GM18526 (cell line): Measurements from ENCODE around the gene SLC9A9.

ENCODE experiments used
- POLR2A ChIP-seq: IDR thresholded peaks from 3 replicates; pipeline ENCODE4 v1.6.1; 2011; ENCODE audit not compliant: insufficient read length; ENCODE audit errors: extremely low read depth

The SLC9A9 gene

DNA sequence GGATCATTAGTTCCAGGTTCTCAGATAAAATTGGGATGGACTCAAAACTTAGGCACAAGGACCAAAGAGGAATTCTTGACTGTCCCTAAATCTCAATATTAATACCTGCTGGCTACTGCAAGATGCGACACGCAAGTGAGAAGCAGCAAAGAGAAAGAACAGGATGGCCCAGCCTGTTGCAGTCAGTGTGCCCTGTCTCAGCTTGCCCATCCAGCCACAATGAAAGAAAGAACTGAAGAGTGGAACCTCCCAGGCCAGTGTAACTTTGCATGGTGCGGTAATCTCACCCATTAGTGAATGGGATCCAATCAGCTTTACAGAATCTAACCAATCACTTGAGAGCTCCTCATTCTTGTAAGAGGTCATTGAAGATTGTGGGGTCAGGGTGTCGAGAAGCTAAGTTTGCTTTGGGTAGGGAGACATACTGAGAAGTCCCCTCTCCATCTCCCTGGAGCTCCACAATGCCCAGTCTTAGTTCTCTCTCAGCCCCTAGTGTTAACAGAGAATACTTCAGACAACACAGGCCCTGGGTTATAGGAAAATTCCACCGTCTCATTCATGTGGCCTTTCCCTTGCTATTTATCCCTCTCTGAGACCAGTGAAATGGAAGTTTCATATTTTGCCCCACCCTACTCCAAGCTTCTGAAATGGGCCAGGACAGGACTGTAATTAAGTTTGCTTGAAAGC, 3.2 kb upstream of the SLC9A9 start:
- TF ChIP-seq POLR2A: no peak

DNA sequence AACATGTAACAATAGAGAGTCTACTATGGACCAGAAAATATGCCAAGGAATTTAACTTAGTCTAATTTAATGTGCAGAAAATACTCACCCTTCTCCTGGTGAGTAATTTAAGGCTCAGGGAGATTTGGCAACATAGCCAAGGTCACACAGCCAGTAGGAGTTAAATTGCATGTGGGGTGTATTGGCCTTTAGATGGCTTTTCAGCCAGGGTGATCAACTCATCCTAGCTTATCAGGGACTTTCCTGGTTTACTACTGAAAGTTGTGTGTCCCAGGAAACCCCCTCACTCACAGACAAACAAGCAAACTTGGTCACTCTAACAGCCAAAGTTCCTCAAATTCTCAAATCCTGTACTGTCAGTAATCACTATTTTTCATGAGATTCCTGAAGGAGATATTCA, 2.6 kb upstream of the SLC9A9 start:
- no peak for TF ChIP-seq POLR2A

DNA sequence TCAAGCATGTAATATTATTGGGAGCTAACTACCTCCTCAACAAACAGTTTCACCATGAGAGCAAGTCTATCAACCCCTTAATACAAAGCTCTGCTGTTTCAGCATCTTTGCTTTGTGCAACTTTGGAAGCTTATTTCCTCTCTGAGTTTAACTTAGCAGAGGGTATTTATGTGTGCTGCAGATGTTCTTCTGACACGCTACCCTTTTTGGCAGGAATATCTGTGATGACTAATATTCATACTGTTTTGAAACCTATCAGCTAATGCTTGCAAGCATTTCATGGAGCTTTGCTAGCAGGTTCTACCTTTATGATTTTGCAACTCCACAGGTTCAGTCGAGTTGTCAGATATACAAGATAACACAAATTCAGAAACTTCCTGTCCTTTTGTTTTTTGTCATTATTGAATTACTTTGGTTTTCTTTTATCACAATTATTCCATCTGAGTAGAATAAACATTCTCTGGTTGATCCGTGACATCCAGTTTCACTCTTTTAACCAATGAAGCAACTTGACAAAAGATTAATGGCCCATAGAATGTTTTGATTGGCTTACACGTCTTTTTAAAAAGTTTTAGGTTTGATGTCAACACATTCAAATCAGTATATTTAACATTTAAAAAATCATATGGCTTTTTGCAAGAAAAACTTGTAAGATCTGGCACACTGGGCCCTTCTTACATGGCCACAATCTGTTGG, 1.7 kb upstream of the SLC9A9 start:
- no peak for TF ChIP-seq POLR2A

DNA sequence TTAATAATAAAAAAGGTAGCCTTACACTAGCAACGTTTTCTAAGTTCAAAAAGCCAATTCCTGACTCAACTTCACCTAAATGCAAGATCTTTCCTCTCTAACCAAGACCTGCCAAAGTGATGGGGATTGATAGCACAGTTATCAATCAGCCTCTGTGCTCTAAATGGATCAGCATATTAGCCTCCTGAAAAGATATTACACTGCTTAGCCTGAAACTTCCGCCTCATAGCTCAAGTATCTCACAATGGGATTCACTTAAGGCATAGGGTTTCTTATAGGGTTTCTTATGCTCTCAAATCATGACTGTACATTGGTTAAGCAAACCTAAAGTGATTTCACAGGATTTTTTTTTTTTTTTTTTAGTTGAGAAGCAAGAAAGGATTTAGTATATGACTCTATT, 436 bp upstream of the SLC9A9 start:
- no peak for TF ChIP-seq POLR2A

DNA sequence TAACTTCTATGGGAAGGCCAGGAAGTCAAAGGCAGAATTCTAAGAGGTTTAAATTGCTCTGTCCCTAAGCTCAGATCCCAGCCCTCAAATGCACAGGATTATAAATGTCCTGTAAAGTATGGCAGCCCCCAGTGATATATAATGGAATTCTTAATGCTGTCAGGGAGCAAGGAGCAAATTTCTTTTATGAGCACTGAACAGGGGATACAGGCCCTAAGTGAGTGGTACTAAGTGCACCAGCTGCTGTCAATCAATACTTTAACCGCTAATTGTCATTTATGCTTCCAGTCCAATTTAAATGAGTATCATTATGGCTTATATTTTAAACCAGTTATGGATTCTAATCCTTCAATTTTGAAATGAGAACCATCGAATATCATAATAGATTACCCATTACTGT, 4.7 kb downstream of the SLC9A9 start:
- TF ChIP-seq POLR2A: no peak

DNA sequence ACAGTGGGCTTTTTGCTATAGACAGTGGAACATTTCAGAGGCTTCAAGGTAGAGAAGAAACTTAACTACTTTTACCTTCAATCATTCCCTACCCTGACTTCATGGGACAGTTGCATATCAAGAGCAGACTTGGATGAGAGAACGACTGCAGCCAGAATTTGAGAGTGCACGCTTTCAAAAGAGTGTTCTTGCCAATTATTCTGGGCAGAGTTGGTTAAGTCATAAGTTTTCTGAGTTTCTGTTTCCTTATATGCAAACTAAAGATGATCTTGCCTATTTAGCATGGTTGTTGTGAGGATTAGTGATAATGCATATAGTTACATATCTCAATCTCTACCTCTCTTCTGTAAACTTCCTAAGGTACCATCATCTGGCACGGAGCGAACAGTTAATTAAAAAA, 7.6 kb downstream of the SLC9A9 start:
- TF ChIP-seq POLR2A: no peak

DNA sequence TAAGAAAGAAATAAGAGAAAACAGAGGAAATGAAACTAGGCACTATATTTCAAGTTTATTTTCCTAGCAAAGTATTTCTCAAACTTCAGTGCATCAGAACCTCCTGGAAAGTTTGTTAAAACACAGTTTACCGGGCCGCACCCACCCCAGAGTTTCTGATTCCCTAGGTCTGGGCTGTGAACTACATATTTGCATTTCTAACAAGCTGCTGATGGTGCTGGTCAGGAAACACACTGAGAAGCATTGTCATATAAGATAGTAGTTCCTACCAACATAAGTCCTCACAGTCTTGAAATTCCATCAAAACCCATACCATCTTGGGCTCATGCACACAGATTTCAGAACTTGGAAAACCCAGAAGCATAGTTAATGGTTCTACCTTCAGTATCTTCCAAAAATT, 8.3 kb downstream of the SLC9A9 start:
- TF ChIP-seq POLR2A: no peak

DNA sequence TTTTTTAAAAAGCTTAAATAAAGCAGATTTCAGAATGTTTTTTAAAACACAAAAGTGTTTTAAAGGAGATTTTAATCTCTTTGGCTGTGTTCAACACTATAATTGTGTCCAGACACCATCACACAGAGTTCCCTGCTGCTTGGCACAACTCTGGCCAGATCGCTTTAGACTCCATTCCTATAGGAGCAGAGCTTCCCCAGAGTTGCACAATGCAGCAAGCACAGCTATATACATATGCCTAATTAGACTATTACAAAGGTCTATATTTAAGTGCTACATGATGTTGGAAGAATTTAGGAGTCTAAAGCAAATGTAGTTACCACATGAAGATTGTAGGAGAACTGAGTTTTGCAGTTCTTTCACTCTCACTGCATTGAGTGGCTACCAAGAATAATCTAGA, 11.2 kb downstream of the SLC9A9 start:
- no peak for TF ChIP-seq POLR2A

DNA sequence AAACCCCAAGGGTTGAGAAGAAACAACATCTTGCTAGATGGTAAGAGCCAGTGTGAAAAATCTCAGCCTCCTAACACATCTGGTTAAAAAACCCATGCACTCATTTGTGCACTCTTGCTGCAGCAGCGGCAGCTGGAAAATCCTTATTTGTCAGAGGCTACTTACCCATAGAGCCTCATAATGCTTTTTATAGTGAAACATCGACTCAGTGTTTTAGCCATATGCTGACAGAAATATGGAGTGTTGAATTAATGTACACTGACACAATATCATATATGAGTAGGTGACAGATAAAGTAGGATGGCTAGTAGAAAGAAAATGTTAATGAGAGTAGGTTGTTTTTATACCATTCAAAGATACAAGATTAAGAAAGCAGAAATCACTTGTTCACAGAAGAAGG, 13.0 kb downstream of the SLC9A9 start:
- TF ChIP-seq POLR2A: no peak

DNA sequence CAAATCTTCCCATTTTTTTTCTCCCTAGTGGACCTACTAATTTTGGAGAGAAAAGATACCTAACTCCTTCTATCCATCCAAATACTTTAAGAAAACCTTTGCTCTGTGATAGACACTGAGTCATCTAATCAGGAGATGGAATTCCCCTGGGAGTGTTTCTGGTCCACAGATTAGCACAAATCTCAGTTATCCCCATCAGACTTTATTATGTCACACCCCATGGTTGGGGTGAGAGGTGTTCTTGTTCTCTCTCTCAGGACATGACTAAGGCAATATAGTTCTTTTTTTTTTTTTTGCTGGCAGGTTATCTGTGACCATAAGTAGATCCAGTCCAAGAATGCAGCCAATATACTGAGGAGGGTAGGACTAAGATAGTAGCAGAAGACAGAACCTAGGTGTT, 15.8 kb downstream of the SLC9A9 start:
- no peak for TF ChIP-seq POLR2A

DNA sequence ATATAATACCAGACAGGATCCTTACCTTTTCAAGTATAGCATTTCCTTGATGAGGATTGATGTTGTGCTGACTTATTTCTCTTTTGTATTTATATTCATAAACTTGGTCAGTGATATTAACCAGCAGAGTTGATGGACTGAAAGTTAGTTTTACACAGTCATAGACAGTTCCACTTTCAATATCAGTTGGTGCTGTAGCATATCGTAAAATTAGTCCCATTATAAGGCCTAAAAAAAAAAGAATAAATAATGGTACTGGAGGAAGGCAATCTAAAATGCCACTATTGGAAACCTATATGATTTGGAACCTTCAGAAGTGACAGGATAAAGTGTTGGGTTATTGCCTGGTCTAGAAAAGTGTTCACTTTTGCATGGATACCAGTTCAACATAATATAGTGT, 16.3 kb downstream of the SLC9A9 start:
- no peak for TF ChIP-seq POLR2A

DNA sequence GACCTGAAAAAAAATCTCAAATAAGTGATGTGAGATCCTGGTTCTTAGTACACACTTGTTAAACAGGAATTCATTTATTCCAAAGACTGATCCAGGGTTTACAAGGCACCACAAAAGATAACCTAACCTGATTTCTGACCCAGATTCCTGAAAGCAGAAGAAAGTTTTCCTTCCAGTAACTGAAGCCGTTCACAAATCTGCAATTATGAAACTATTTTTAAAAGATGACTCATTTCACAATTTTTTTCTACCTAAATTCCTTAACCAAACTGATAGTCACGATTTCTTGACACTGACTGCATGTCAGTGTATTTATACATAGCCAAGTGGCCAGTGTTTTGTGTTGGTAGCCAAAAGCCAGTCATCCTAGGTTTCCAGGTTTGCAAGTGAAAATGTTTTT, 17.1 kb downstream of the SLC9A9 start:
- no peak for TF ChIP-seq POLR2A

DNA sequence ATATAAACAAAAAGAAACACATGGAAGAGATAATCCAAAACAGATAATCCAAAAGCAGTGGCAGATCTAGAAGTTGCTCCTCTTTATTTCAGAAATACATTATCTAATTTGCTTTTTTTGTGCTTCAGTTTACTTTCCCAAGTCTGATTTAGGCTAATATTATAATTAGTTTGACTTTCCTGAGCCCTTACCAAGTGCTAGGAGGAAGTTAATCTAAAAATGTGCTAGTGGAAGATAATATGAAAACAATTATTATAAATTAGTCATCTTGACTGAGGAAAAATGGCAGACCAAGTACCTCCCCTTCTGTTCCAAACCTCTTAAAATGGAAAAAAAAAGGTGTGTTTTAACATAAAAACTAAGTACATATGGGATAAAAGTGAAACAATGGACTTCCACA, 17.5 kb downstream of the SLC9A9 start:
- no peak for TF ChIP-seq POLR2A

DNA sequence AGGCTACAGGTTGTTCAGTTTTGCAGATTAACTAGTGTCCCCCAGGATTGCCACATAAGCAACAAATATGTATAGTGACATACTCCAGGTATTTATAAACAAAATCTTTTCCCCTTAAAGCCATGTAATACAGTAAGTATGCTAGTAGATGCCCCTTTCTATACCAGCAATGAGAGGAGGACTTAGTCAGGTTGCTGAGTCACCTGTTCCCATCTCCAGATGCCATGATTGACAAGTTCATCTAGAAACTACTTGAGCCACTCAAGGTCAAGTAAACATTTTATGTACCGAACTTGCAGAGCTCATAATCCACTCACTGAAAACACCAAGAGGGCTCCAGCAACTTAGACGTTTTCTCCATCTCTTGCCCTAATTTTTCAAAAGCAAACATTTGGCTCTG, 18.2 kb downstream of the SLC9A9 start:
- no peak for TF ChIP-seq POLR2A

DNA sequence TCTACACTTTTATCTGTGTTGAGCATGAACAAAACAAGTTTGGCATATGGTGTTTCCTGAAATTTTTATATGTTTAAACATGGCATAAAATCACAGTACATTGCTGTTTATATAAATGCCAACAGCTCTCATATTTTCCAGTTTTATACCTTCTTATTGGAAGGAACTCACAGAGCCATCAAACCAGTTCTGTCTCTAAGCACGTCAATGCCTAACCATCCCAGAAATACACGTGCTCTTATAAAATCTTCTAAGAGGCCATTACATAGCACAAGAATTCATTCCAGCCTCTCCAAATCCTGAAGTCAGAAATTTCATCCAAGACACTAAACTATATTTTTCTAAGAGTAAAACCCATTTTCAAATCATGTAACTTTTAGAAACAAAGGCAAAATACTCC, 20.8 kb downstream of the SLC9A9 start:
- no peak for TF ChIP-seq POLR2A

DNA sequence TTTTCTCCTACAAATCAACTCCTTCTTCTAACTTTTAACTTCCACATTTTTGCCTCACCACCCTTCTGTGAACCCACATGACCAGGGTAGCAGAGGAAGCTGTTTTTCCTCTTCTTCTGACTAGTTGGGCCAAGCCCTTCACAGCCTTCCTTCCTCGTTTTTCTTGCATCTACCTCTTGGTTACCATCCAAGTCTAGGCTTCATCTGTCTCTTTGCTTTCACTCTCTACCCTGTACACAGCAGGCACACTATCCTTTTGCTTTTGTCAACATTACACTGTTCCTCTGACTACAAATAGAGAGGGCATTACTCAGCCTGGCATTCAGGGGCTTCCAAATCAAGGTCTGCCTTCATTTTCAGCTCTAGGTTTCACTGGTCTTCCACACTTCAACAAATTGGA, 22.0 kb downstream of the SLC9A9 start:
- TF ChIP-seq POLR2A: no peak

DNA sequence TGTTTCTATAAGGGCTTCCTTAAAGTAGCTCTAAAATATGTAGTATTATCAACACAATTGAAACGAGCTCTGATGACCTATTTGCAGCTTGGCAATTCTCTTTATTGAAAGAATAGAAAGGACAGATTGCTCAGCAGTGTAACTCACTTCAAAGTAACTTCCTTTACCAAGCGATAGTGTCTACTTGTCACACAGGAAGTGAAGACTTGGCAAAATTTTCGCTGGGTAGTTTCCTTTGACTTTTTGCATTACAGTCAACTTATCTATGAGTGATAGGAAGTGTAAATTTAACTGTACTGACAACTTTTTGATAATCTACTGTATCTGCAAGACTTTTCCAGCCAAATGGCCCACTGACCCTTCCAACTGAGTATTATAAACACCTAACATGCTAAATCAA, 22.8 kb downstream of the SLC9A9 start:
- TF ChIP-seq POLR2A: no peak

DNA sequence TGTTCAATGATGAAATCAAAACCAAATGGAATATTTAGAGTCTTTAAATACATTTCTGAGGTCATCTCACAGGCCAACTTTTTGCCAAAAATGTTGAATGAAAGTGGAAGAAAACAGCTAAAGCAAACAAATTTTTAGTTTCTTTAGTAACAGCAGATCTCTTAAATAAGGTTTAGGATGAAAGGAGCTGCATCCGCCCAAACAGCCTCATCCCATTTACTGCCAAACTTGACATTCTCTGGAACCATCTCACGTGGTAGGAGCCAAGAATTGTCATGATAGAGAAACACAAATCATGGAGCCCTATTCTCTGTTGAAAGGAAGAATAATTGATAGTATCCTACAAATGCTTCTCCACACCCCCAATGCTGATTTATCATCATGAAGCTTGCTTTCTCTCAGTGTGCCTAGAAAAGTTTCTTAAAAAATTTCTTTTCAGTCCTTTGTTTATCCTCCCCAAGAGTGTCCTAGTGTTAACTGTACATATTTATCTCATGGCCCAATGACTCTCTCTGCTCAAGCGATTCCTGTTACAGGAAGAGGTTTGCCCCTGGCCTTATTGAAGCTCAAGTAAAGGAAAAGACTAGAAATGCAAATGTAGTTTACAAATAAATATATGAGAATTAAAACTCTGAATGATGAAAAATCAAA, 23.4 kb downstream of the SLC9A9 start:
- no peak for TF ChIP-seq POLR2A
